ENCODE data around the gene USP5.

Gene USP5

DNA sequence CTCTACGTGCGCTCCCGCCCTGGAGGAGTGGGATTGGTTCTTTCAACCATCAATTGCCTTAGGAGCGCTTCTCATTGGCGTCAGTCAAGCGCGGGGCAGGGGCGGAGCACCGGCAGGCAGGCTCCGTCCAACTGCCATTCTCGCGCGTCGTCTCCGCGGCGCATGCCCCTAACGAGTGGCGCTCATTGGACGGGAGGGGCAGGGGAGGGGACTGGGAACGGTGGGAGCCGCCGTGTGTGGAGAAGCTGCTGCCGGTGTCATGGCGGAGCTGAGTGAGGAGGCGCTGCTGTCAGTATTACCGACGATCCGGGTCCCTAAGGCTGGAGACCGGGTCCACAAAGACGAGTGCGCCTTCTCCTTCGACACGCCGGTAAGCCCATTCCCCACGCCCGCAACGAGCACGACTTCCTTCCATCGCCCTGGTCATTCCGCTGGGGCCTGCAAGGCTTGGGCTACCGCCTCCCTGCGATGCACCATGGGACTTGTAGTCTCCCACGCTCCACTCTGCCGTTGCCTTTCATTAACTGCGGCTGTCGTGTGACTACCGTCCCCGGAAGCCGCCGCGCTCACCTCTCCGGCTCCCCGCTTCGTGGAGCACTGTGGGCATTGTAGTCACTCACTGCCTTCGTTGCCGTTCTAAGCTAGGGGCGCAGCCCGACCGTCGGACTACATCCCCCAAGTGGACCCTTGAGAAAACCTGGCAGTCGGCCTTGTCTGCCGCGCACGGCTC lies at the start of gene USP5:
TSS of gene USP5 (plus strand) at position 230 of the 730 bp plus-strand sequence. CDS start at position 260, 30 bp downstream.
- peak; percentile 100 for DNase-seq (ENCODE audit: low read depth)
- peak within 1 kb of the TSS; percentile 73 for H3K4me3 ChIP-seq (ENCODE audit: low read depth, low read length)
- no peak for TF ChIP-seq CTCF (IDR thresholded peaks at IDR 0.05; ENCODE audit: insufficient read depth, low read depth, low read length, missing control alignments)

DNA sequence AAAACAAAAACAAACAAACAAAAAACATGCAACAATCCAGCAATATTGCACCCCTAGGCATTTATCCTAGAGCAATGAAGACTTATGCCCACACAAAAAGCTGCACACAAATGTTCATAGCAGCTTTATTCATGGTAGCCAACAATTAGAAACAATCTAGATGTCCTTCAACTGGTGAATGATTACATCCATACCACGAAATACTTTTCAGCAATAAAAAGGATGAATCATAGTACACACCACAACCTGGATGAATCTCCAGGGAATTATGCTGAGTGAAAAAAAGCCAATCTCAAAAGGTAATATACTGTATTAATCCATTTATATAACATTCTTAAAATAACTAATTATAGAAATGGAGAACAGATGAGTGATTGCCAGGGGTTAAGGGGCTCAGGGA lies 44.8 kb upstream of the USP5 start:
- DNase-seq (ENCODE audit: low read depth) = no peak
- no peak overlapping the region for H3K4me3 ChIP-seq (ENCODE audit: low read depth, low read length)
- no peak for TF ChIP-seq CTCF (IDR thresholded peaks at IDR 0.05; ENCODE audit: insufficient read depth, low read depth, low read length, missing control alignments)

- DNase-seq (ENCODE audit: low read depth) = no peak
- no peak overlapping the region for H3K4me3 ChIP-seq (ENCODE audit: low read depth, low read length)
- no peak for TF ChIP-seq CTCF (IDR thresholded peaks at IDR 0.05; ENCODE audit: insufficient read depth, low read depth, low read length, missing control alignments)
These were observed 42.9 kb upstream of the USP5 start for GRCh38 chr12:6809056-6809455.

GRCh38 chr12:6810758-6811157 lies 41.2 kb upstream of the USP5 start:
- TF ChIP-seq CTCF (IDR thresholded peaks at IDR 0.05; ENCODE audit: insufficient read depth, low read depth, low read length, missing control alignments) = no peak
- no peak for DNase-seq (ENCODE audit: low read depth)
- no peak overlapping the region for H3K4me3 ChIP-seq (ENCODE audit: low read depth, low read length)

- TF ChIP-seq CTCF (IDR thresholded peaks at IDR 0.05; ENCODE audit: insufficient read depth, low read depth, low read length, missing control alignments) = no peak
- no peak for DNase-seq (ENCODE audit: low read depth)
These were observed 38.6 kb upstream of the USP5 start for GRCh38 chr12:6813363-6813762.

GRCh38 chr12:6816598-6816997 lies 35.4 kb upstream of the USP5 start:
- H3K4me3 ChIP-seq (ENCODE audit: low read depth, low read length) = no peak overlapping the region
- no peak for TF ChIP-seq CTCF (IDR thresholded peaks at IDR 0.05; ENCODE audit: insufficient read depth, low read depth, low read length, missing control alignments)
- DNase-seq (ENCODE audit: low read depth) = no peak

More at GRCh38 chr12:6813363-6813762, 38.6 kb upstream of the USP5 start:
- no peak overlapping the region for H3K4me3 ChIP-seq (ENCODE audit: low read depth, low read length)

GRCh38 chr12:6817098-6817497 lies 34.9 kb upstream of the USP5 start:
- DNase-seq (ENCODE audit: low read depth) = no peak
- TF ChIP-seq CTCF (IDR thresholded peaks at IDR 0.05; ENCODE audit: insufficient read depth, low read depth, low read length, missing control alignments) = no peak
- no peak overlapping the region for H3K4me3 ChIP-seq (ENCODE audit: low read depth, low read length)

Measured in GM12865 (cell line).